GM12872 (cell line): ENCODE data around the gene ROR2.

Experiments
- TF ChIP-seq, protein P1 (sequence below): IDR thresholded peaks from 3 replicates; pipeline ENCODE4 v1.5.1; 2011; ENCODE audit warnings: low read depth, mild to moderate bottlenecking, low read length, moderate library complexity; ENCODE audit not compliant: insufficient read depth

The ROR2 gene

DNA sequence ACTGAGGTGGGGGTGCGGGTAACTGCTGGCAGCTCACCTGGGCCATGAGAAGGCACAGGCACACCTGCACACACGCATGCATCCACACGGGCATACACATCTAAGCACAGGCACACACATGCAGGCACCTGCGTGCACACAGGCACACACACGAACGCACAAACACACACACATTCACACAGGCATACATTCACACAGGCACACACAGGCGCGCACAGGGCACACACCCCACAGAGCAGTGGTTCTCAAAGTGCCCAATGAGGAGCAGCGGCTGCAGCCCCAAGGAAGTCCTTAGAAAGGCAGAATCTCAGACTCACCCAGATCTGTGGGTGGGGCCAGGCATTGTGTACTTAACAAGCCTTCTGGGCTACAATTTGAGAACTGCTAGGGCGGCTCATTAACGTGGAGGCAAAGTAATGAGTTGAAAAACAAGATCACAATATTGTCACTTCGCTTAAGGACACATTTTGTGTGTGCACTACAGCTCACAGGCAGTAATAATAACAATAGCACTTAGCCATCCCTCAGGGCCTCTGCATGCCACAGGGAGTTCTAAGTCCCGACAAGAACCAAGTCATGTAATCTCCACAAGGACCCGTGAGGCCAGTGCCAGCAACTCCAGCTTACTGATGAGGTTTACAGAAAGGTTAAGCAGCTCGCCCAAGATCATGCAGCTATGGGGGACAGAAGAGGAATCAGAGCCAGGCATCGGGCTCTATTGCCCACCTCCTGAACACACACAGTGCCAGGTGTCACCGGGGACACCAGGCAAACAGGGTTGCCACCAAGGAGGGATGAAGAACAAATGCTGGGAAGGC lies 91.6 kb downstream of the ROR2 start:
- TF ChIP-seq, protein P1, sequence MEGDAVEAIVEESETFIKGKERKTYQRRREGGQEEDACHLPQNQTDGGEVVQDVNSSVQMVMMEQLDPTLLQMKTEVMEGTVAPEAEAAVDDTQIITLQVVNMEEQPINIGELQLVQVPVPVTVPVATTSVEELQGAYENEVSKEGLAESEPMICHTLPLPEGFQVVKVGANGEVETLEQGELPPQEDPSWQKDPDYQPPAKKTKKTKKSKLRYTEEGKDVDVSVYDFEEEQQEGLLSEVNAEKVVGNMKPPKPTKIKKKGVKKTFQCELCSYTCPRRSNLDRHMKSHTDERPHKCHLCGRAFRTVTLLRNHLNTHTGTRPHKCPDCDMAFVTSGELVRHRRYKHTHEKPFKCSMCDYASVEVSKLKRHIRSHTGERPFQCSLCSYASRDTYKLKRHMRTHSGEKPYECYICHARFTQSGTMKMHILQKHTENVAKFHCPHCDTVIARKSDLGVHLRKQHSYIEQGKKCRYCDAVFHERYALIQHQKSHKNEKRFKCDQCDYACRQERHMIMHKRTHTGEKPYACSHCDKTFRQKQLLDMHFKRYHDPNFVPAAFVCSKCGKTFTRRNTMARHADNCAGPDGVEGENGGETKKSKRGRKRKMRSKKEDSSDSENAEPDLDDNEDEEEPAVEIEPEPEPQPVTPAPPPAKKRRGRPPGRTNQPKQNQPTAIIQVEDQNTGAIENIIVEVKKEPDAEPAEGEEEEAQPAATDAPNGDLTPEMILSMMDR: no peak

DNA sequence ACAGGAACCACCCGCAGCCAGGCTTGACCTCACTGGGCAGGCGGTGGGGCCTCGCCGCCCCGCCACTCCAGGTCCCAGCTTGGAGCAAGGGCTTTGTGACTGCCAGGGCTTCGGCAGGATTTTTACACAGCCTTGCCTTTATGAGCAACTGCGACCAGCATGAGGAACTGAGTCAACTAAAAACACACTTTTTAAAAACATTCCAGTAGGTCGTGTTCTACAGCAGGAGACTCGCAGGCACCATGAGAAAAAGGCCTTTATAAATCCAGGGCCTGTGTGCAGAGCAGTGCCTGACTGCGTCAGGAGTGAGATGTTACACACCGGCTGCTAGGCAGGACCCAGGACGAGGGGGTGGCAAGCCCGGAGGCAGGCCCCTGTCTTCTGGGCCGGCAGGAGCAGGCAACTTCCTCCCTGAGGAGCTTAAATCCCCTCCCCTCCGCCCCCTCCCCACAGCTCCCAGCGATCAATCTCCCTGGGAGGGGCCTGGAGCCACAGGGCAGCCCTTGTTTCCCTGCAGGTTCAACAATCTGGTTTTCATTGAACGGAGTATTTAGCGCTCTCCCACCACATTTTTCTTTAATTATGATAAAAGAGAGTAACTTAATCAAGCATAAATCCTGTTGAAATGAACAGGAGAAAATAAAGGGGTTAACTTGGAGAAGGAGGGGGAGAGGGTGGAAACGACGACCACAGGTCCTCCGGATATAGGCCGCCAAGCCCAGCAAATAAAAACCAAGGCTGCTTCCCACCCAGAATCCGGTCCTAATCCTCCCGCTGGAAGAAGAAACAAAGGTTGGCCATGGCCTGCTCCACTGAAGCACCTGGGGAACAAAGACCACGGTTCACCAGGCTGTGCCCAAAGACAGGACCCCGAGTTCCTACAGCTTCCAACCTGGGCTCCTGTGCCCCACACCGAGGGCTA lies 92.5 kb downstream of the ROR2 start:
- TF ChIP-seq, protein P1: no peak

DNA sequence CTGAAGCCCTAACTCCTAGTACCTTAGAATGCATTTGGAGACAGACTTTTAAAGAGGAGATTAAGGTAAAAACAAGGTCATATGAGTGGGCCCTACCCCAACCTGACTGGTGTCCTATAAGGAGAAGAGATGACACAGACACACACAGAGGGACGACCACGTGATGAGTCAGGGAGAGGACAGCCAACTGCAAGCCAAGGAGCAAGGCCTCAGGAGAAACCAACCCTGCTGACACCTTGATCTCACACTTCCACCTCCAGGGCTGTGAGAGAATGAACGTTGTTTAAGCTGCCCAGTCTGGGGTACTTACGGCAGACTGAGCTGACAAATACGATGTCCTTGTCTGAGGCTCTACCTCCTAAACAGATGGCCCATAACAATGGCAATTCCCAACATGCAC lies 93.6 kb downstream of the ROR2 start:
- TF ChIP-seq, protein P1: no peak

GRCh38 chr9:91855196-91855595 lies 94.8 kb downstream of the ROR2 start:
- TF ChIP-seq, protein P1: no peak

- TF ChIP-seq, protein P1: no peak
These were observed 97.2 kb downstream of the ROR2 start for GRCh38 chr9:91852801-91853347.

GRCh38 chr9:91849694-91850093 lies 100.3 kb downstream of the ROR2 start:
- TF ChIP-seq, protein P1: no peak

DNA sequence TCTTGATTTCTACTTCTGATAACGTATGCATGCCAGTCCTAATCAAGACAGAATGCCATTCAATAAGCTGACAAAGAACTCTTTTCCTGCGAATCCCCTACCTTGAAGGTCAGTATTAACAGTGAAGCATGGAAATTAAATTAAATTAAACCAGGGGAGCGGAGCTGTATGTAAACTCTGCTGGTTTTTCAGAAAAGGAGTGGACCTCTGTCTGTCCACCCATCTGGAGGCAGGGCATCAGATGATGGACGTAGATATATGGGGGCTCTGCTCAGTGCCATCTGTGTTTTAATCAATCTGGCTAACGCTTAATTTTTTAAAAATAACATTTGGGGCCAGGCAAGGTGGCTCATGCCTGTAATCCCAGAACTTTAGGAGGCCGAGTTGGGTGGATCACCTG lies 101.9 kb downstream of the ROR2 start:
- TF ChIP-seq, protein P1: no peak
